ENCODE data around the gene MMP23B.
"Not testable (repeated sequence)": the region's sequence is repeated elsewhere in the genome, so short reads cannot be mapped to it uniquely, and the experiment has no call there.

MMP23B gene

DNA sequence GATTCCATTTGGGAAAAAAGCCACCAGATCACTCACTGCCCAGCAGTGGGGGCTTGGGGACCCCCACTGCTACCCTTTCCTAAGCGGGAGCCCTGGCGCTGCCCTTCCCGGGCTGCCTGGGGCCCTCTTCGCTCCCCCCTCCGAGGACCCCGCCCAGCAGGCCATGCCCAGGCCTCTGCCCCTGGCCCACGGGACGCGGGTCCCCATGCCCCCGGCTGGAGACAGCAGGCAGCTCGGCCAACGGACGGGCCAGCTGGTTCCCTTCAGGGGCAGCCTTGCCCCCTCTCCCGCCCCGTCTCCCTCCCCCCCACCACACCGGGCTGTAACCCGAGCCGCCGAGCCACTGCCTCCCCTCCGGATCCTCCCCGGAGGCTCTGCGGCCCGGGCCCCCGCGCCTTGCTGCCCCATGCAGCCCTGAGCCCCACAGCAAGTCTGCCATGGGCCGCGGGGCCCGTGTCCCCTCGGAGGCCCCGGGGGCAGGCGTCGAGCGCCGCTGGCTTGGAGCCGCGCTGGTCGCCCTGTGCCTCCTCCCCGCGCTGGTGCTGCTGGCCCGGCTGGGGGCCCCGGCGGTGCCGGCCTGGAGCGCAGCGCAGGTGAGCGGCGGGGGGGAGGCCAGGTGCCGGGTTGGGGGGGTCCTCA is at the start of gene MMP23B:
MMP23B (plus strand) TSS at position 392 of the 639 bp plus-strand sequence; CDS start at position 438, 46 bp downstream.
- DNase-seq, result no peak

DNA sequence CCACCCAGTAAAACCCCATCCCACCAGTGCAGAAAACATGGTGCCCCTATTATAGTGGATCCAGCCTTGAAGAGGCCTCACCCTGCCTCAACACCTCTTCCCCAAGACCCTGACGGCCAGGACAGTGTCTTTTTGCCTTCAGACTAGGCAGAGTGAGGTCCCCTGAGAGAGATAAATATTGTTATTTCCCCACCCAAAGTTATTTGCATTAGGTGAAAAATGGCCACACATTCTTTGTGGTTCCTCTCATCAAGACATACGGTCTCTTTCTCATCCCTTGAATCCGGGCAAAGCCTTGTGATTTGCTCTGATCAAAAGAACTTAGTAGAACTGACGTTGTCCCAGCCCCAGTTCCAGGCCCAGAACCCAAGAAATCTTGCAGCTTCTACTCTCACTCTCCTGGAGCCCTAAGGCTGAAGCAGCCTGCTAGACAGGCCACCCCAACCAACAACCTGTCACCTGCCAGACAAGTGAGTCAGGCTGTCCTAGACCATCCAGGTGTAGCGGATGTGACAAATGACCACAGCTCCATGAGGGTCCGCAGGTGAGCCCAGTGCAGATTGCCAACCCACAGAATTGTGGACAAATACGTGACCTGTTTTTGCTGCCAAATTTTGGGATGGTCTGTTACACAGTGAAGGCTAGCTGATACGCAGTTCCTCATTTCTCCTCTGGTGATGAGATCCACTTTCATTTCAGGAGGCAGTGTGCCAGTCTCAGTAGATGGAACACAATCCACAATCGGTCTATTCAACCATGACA is 49.2 kb upstream of the MMP23B start:
- DNase-seq, result no peak

DNA sequence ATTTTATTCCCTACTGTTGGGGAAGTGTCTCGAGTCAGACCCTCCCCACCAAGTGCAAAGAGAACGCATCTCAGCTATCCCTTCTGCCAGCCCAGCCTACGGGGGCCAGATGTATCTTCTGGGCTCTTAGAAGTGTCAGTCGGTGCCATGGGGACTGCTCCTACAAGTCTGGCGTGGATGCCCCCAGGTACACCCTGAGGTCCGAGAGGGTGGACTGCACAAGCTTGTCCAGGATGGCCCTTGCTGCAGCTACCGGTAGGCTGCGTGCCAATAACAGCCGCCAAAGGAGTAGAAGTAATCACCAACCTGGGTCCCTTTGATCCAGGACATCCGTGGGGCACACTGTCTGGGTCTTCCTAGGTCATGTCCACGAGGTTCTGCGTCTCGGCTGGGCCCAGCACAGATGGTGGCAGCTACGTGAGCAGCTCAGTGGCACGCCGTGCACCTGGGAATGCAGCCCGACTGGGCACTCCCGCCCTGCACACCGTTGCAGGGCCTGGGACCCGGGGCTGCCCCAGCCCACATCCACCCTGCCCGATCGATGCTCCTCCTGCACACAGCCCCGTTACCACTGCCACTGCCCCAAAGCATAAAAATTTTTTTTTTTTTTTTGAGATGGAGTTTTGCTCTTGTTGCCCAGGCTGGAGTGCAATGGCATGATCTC is 48.5 kb upstream of the MMP23B start:
- DNase-seq, result no peak

DNA sequence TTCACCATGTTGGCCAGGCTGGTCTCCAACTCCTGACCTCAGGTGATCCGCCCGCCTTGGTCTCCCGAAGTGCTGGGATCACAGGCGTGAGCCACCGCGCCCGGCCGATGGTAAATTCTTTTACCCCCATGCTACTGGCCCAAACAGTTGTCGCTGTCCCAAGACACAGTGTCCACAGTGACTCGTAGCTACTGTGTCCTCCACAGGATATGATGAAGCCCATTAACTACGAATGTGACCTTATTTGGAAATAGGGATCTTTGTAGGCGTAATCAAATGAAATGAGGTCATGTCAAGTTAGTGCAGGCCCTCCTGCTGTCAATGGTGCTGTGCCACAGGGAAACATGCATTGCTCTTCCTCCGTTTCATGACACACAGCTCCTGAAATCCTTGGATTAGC is 40.5 kb upstream of the MMP23B start:
- no peak for DNase-seq

DNA sequence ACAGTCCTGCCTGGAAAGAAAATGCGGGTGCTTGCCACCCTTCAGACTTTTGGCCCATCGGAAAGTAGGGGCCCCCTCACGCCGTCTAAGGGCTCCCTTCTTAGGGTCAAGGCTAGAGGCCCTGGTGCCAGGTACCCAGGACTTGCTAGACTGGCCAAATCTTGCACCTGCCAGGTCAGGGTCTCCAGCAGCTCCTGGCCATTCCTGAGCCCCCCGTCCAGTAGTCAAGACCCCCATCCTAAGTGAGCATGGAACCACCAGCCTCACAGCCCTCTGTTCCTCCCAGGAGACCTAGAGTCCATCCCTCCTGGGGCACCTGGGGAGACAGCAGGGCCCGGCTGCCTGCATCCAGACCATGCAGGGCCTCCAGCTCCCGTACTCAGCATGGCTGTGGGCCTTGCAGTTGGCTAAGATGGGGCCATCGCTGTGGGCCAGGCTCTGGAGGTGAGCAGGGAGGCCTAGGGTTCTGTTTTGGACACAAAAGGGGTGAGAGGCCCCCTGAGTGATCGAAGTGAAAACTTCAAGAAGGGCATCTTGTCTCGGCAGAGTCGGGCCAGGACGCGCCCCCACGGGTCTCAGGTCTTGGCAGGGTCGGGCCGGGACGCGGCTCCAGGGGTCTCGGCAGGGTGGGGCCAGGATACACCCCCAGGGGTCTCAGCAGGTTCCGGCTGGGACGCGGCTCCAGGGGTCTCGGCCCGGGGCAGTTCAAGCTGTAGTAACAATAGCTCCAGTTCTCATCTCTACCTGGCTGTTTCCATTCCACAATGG is 38.0 kb upstream of the MMP23B start:
- DNase-seq, result no peak

DNA sequence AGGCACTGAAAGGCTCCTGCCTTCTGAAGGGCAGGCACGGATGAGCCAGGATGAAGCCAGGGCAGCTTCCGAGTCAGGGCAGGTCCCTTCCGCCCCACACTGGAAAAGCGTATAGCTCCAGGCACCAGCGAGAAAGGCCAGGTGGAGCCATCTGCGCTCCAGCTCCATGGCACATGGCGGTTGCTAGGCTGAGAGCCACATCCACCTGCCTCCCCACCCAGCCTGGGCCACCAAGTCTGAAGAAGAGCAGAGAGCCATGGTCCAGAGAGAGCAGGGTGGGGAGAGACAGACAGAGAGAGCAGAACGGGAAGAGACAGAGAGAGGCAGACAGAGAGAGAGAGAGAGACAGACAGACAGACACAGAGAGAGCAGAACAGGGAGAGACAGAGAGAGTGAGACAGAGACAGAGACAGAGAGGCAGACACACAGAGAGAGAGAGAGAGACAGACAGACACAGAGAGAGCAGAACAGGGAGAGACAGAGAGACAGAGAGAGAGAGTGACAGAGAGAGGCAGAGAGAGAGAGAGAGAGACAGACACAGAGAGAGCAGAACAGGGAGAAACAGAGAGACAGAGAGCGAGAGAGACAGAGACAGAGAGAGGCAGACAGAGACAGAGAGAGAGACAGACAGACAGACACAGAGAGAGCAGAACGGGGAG is 37.2 kb upstream of the MMP23B start:
- no peak for DNase-seq

DNA sequence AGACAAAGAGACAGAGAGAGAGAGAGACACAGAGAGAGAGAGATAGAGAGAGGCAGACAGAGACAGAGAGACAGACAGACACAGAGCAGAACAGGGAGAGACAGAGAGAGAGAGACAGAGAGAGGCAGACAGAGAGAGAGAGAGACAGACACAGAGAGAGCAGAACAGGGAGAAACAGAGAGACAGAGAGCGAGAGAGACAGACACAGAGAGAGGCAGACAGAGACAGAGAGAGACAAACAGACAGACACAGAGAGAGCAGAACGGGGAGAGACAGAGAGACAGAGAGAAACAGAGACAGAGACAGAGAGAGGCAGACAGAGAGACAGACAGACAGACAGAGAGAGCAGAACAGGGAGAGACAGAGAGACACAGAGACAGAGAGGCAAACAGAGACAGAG is 36.6 kb upstream of the MMP23B start:
- DNase-seq, result not testable (repeated sequence)

DNA sequence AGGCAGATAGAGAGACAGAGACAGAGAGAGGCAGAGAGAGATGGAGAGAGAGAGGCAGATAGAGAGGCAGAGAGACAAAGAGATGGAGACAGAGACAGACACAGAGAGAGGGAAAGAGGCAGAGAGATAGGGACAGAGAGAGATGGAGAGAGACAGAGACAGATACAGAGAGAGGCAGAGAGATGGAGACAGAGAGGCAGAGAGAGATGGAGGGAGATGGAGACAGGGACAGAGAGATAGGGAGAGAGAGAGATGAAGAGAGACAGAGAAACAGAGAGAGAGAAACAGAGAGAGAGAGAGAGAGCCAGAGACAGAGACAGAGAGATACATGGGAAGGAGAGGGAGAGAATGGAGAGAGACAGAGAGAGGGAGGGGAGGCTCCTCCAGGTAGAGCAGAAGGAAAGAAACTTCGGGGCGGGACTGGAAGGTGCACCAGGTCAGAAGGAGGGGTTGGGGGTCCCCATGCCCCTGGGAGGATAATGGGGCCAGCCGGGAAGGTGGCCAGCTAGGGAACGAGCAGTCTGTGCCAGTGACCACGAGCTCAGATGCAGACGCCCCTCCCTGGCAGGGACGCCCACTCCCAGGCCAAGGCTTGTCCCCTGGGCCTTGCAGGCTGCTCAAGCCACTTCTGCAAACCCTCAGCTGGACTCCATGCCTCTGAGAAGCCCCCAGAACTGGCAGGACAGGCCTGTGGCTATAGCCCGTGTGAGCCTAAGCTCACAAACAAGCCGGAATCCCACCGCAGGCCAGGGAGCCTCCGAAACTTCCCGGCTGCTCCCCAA is 35.3 kb upstream of the MMP23B start:
- no peak for DNase-seq

DNA sequence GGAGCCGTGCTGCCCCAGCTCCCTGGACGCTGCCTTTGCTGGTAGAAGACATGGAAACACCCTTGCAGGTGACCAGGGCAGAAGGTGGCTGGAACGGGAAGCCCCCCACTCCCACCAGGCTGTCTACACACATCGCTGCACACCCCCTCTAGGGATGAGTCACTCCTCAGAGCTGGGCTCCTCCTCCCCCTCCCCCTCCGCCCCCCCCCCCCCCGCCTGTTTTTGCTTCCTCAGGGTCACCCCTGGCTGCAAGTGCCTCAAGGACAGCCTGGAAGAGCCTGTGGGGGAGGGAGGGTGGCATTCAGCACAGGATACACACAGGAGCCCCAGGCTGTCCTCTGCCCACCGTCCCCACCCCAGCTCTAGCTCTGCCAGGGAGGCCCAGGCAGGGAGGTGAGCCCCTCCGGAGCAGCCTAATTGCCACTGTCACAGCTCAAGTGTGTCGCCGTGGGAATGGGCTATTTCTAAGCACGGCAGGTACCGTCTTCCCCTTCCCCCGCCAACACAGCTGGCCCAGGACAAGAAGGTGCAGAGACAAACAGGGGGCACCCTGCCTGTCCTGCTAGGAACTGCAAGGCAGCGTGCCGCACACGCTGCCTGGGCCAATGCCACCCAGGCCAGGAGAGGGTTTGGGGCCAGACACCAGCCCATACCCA is 34.6 kb upstream of the MMP23B start:
- DNase-seq, result no peak

DNA sequence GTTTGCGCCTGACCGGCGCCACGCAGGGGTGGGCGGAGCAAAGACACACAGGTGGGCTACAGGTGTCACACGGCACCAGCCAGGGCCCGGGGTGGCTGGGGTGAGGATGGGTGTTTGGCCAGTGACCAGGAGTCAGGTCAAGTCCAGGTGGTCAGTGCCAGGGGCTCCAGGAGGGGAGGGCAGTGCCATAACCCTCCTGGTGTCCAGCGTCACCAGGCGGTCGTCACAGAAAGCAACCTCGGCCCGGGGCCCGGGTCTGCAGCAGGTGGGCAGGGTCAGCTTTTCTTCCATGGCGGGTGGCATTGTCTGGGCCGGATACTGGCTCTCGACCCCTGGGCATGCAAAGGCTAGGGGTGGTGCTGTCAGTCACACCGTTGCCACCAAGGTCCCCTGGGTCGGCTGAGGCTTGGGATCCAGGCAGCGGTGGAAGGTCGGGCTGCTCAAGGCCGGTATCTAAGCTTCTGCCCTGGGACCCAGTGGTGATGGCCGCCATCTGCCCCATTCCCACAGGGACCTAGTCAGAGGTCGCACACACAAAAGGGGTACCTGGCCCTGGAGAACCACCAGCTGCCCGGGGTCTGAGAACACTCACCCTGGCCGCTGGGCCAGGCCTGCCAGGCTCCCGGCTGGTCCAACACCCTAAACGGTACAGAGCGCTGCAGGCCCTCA is 33.8 kb upstream of the MMP23B start:
- no peak for DNase-seq

DNA sequence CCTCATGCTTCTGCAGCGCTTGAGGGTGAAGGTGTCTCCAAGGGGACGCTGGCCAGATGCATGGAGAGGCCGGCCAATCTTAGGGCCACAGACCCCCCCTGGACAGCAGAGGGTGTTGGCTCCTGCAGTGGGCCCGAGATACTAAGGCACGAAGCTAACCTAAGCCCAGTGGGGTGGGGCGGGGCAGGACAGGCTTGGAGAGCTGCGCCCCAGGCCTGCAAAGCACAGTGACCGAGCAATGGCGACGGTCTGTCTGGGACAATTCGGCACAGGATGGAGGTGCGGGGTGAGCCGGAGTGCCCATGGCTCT is 33.3 kb upstream of the MMP23B start:
- no peak for DNase-seq

DNA sequence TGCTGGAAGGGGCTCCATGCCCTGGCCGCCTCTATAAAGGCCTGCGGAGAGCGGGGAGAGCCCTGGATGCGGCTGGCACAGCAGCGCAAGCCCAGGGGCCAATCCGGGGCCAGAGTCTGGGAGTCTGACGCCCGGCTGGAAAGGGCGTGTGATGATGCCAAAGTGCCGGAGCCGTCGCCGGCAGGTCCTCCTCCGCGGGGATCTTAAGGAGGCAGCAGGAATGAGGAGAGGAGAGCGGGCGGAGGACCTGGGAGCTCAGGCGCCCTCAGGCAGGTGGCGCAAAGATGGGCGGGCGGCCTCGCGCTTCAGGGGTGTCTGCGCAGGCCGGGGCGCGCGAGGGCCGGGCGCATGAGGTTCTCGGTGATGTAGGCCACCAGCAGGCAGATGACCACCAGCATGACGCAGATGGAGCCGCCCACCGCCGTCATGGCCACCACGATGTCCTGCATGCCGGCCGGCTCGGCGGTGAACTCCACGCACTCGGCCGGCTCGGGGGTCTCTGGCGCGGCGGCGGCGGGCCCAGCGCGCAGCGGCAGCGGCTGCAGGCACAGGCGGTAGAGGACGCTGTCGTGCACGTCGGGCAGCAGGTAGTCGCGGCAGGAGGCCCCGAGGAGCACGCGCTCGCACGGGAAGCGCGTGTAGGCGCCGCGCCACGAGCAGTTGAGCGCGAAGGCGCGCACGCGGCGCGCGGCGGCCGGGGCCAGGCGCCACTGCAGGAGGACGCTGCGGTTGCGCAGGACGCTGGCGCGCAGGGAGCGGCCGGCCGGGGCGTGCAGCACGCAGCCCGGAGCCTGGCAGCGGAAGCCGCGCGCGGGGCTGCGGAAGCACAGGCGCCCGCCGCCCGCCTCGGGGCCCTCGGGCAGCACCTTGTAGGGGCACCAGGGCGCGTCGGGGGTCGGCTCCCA is 32.7 kb upstream of the MMP23B start:
- no peak for DNase-seq

DNA sequence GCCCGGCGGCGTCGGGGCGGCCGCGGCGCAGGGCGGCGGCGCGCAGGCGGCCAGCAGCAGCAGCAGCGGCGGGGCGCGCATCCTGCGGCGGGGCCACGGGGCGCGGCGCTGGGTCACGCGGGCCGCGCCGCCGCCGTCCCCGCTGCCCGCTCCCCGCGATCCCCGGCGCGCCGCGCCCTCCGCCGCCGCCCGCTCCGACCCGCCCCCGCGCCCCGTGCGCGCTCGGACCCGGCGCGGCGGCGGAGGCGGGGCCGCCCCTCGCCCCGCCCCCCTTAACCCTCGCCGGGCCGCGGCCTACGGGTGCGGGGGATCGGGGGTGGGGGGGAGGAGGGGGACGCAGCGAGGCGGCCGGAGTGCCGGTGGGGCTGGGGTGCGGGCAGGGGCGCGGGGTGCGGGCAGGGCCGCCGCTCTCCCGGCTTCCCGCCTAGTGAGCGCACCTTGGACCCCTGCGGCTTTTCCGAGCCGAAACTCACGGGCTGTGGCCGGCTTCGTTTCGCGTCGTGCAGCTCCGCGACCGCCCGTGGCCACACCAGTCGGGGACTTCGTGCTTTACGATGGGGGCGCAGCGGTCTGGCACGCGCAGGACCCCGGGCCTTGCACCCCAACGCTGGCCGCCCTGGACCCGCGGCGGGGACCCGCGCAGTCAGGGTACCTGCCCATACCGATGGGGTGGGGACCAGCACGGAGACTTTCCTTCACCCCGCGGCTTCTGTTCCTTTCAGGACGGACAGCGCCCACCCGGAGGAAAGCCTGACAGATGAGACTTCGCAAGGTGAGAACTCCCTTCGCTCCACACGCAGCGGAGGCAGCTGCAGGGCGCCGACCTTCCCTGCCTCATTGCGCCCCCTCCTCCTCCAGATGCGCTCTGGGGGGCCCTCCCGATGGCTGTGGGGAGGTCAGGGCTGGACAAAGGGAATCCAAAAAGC is 31.8 kb upstream of the MMP23B start, which contains the start of gene FNDC10:
FNDC10 (minus strand) TSS at position 201 of the 926 bp plus-strand sequence; CDS start at position 81, 120 bp downstream.
- no peak for DNase-seq

DNA sequence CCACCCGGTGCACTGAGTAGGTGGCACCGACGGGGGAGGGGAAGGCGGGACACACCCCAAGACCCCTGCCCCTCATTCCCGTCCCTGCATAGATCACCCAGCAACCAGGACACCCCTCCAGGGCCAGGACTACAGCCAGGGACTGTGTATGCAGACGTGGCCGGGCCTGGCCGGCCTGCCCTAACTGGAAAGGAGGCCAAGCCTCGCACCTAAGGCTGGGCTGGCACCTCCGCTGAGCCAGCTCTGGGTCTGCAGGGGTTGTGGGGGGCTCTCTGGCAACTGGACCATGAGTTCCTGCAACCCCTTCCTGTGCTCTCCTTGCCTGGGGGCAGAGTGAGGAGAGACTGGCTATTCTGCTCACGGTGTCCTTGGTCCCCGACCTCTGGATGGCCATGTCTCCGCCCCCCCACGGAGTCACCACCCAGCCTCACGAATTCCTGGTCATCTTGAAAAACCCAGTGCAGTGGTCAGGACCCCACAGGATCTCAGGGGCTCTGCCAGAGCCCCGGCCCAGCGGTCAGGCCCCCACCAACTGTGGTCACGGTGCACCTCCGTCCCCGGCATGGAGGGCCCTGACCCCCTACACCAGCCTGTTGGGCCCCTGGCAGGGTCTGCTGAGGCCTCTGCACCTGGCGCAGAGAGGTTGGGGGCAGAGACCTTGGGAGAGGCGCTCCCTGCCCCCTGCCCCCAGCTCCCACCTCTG is 31.0 kb upstream of the MMP23B start:
- no peak for DNase-seq

DNA sequence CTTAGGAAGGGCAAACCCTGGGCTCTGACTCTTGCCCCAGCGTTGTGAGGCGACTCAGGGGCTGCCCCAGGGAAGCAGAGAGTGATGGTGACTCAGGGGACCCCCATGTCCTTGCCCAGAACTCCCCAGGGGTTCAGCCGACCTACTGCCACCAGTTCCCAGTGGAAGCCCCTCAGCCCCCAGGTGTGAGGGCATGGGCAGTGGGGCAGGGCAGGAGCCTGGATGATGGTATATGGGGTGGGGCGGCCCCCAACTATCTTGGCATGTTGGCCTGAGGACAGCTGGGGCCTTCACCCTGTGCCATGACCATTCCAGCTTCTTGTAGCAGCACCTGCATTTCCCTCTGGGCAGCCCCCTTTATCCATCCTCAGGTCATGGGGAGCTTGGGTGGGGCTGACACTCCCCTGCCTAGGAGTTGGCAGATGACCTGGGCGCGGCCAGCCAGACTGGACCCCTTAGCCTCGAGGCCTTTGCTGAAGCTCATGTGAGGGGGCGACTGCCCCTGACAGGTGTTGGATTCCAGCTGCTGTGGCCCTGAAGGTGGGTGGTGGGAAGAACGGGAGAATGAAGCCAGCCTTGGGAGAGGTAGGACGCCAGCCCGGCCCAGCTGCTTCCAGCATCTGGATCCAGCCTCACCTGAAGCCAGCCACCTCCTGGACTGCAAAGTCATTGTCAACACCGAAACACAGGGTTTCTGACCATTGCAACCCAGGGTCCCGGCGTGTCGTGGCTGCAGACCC is 30.2 kb upstream of the MMP23B start:
- no peak for DNase-seq

DNA sequence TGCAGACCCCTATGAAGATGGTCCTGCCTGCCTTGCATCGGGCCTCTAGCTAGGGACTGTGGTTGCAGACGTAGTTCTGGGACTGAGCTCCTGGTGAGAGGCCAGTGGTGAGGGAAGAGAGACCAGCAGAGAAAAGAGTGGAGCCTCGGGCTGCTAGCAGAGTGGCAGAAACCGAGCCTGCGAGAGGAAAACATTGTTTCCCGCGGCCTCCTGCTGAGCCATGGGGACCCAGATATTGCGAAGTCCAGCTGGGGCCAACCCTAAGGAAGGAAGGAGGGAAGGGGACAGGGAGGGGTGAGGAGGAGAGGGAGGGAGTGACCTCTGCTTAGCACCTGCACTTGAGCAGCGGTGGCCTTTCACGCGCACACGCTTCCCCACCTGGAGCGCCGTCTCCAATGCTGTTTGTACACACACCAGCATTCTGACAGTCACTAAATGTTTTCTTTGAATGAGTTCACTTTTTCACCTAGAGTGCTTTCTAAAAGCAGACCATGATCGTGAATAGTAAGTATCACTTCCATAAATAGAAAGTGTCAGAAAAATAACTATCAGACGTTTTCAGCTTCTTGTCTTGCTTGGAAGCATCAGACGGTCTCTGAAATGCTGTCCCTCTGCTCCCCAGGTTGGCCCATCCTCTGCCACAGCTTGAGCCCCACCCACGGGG is 29.5 kb upstream of the MMP23B start:
- no peak for DNase-seq

Data from NCI-H748 treated with DMSO at 0.1 percent for 48 hours (cell line).